Fibroblast of mammary gland (primary cell): Measurements from ENCODE around the gene MCM6.
"Not testable (repeated sequence)": the region's sequence is repeated elsewhere in the genome, so short reads cannot be mapped to it uniquely, and the experiment has no call there.

Experiments used
- DNase-seq: peaks from one replicate; pipeline ENCODE4 v3.0.0-alpha.2; 2010; ENCODE audit warnings: low read depth
- H3K4me3 ChIP-seq: 2 replicates; pipeline ENCODE4 v1.5.1; 2011; ENCODE audit warnings: low read depth, mild to moderate bottlenecking, low read length, moderate library complexity; ENCODE audit not compliant: control insufficient read depth
- TF ChIP-seq, protein P1 (sequence below): conservative IDR thresholded peaks from 2 replicates; pipeline ENCODE4 v1.5.1; 2011; ENCODE audit warnings: low read depth, low read length, inconsistent platforms; ENCODE audit not compliant: control insufficient read depth, insufficient read depth

MCM6 gene

DNA sequence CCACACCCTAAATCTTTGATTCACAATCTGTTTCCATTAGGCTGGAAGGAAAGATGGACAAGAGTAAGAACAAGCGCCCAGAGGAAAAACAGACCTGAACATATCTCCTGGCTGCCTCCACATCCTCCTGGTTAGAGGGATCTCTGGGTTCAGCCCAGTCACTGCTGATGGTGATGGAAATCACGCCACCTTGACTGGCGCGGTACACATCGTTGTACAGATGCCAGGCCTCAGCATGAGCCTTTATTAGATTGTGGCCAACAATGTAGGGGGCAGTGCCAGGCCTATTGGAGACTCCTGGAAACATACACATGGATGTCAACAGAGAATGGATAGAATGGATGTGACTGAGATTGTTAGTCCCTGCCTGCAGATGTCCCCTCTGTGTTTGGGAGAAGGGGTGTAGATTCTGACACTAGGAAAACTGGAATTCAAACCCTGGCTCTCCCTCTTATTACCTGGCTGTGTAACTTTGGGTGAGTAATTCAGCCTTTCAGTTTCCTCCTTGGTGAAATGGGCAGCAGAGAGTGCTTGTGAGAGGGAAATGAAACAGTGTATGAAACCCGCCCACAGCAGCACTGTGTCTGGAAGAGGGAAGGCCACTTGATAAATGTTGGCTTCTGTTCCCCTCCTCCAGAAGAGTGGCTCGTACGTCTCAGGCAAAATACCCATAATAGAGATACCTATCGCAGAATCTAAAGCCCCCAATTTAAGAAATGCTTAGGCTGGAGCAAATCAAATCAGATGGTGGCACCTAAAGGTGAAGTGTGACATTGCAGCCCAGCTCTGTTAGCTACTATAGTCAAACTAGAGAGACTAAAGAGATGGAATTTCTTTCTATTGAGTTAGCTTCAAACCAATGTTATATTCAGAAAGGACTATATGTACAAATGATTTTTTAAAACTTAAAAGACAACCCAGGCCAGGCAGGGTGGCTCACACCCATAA is 75.5 kb downstream of the MCM6 start:
- H3K4me3 ChIP-seq: no peak overlapping the region
- TF ChIP-seq, protein P1, sequence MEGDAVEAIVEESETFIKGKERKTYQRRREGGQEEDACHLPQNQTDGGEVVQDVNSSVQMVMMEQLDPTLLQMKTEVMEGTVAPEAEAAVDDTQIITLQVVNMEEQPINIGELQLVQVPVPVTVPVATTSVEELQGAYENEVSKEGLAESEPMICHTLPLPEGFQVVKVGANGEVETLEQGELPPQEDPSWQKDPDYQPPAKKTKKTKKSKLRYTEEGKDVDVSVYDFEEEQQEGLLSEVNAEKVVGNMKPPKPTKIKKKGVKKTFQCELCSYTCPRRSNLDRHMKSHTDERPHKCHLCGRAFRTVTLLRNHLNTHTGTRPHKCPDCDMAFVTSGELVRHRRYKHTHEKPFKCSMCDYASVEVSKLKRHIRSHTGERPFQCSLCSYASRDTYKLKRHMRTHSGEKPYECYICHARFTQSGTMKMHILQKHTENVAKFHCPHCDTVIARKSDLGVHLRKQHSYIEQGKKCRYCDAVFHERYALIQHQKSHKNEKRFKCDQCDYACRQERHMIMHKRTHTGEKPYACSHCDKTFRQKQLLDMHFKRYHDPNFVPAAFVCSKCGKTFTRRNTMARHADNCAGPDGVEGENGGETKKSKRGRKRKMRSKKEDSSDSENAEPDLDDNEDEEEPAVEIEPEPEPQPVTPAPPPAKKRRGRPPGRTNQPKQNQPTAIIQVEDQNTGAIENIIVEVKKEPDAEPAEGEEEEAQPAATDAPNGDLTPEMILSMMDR: no peak
- no peak for DNase-seq

GRCh38 chr2:135799738-135800137 is 76.5 kb downstream of the MCM6 start:
- TF ChIP-seq, protein P1: peak; percentile 7
- no peak for DNase-seq
- no peak overlapping the region for H3K4me3 ChIP-seq

GRCh38 chr2:135798762-135799161 is 77.5 kb downstream of the MCM6 start:
- peak; percentile 14 for DNase-seq
- H3K4me3 ChIP-seq: no peak overlapping the region
- TF ChIP-seq, protein P1: peak; percentile 28

- no peak for DNase-seq
- TF ChIP-seq, protein P1: no peak
- no peak overlapping the region for H3K4me3 ChIP-seq
Measured at GRCh38 chr2:135798275-135798705, 78.0 kb downstream of the MCM6 start.

- DNase-seq: peak; percentile 83
- no peak overlapping the region for H3K4me3 ChIP-seq
- TF ChIP-seq, protein P1: peak; percentile 92
Measured at GRCh38 chr2:135797497-135798274, 78.6 kb downstream of the MCM6 start.

- TF ChIP-seq, protein P1: no peak
- DNase-seq: no peak
- no peak overlapping the region for H3K4me3 ChIP-seq
Measured at GRCh38 chr2:135796606-135797005, 79.6 kb downstream of the MCM6 start.

- DNase-seq, H3K4me3 ChIP-seq: not testable (repeated sequence)
Measured at GRCh38 chr2:135795641-135796040, 80.6 kb downstream of the MCM6 start.
